IMR-90 (cell line): ENCODE data around the gene ROPN1B. TPM values are rescaled to one million over a fixed set of nuclear protein-coding genes. Genes with fewer than 3 reads are reported as not detected.

Source experiments
- ATAC-seq: fragments of 200-7000 bp; cut with Tn5 transposase; 2 replicates; pipeline ENCODE4 v1.9.1; 2020; ENCODE audit warnings: low read depth, mild to moderate bottlenecking, moderate library complexity
- BruUV-seq: library from RNA; stranded (reverse); fragments of 400-500 nt; replicated peaks from 2 replicates; lab custom pipeline; 2021; lab: Mats Ljungman, UMichigan
- CTCF ChIA-PET: fragments of 300-600 bp; formaldehyde crosslinking; extraction: SDS; loops from one replicate; lab custom pipeline; 2021; ENCODE audit warnings: antibody characterized with exemption; lab: Yijun Ruan, JAX
- POLR2A ChIA-PET: fragments of 300-600 bp; sonication (Branson Sonifier 250); formaldehyde crosslinking; loops from one replicate; lab custom pipeline; 2022; ENCODE audit warnings: antibody characterized with exemption; ENCODE audit not compliant: unreplicated experiment; lab: Charles Lee
- DNase-seq: peaks from one replicate; pipeline ENCODE4 v3.0.0; 2013
- H2AFZ ChIP-seq: replicated peaks from 2 replicates; pipeline ENCODE3; 2013; ENCODE audit warnings: low read length, mild to moderate bottlenecking; ENCODE audit not compliant: poor library complexity
- H2AK5ac ChIP-seq: 2 replicates; pipeline ENCODE4 v1.6.1; 2013; ENCODE audit warnings: low read depth, low read length, inconsistent platforms
- H2AK9ac ChIP-seq: replicated peaks from 2 replicates; pipeline ENCODE3; 2013; ENCODE audit warnings: mild to moderate bottlenecking, low read depth, low read length, moderate library complexity; ENCODE audit not compliant: poor library complexity
- H2BK120ac ChIP-seq: 2 replicates; pipeline ENCODE4 v1.6.1; 2013; ENCODE audit warnings: low read depth, low read length, inconsistent platforms
- H2BK15ac ChIP-seq: 3 replicates; pipeline ENCODE4 v1.6.1; 2013; ENCODE audit warnings: low read depth, low read length, inconsistent platforms
- H2BK20ac ChIP-seq: 2 replicates; pipeline ENCODE4 v1.6.1; 2013; ENCODE audit warnings: low read depth, mild to moderate bottlenecking, inconsistent platforms, low read length, moderate library complexity
- H2BK5ac ChIP-seq: 2 replicates; pipeline ENCODE4 v1.6.1; 2013; ENCODE audit warnings: mild to moderate bottlenecking, low read depth, low read length, inconsistent platforms; ENCODE audit not compliant: poor library complexity, severe bottlenecking
- H3K14ac ChIP-seq: replicated peaks from 2 replicates; pipeline ENCODE4 v1.6.1; 2013; ENCODE audit warnings: low read depth, low read length, inconsistent platforms
- H3K18ac ChIP-seq: 2 replicates; pipeline ENCODE4 v1.6.1; 2013; ENCODE audit warnings: low read depth, low read length, control low read depth
- H3K23ac ChIP-seq: 2 replicates; pipeline ENCODE4 v1.6.1; 2013; ENCODE audit warnings: low read depth, low read length, inconsistent platforms
- H3K27ac ChIP-seq: 2 replicates; pipeline ENCODE4 v1.5.1; 2013; ENCODE audit warnings: mild to moderate bottlenecking, control low read depth, low read length; ENCODE audit not compliant: insufficient read depth
- H3K27me3 ChIP-seq: 2 replicates; pipeline ENCODE4 v1.6.1; 2013; ENCODE audit warnings: low read length; ENCODE audit not compliant: control insufficient read depth, insufficient read depth
- H3K36me3 ChIP-seq: 2 replicates; pipeline ENCODE4 v1.6.1; 2013; ENCODE audit warnings: low read length, mixed read lengths; ENCODE audit not compliant: control insufficient read depth, insufficient read depth
- H3K4ac ChIP-seq: 2 replicates; pipeline ENCODE4 v1.6.1; 2013; ENCODE audit warnings: low read depth, low read length, inconsistent platforms
- H3K4me1 ChIP-seq: 2 replicates; pipeline ENCODE4 v1.6.1; 2013; ENCODE audit warnings: low read length, mixed read lengths; ENCODE audit not compliant: control insufficient read depth, insufficient read depth
- H3K4me2 ChIP-seq: 2 replicates; pipeline ENCODE4 v1.6.1; 2013; ENCODE audit warnings: low read depth, mild to moderate bottlenecking, control low read depth, low read length, moderate library complexity
- H3K4me3 ChIP-seq: 2 replicates; pipeline ENCODE4 v1.5.1; 2013; ENCODE audit warnings: low read depth, mild to moderate bottlenecking, control low read depth, low read length, moderate library complexity; ENCODE audit not compliant: insufficient read depth
- H3K56ac ChIP-seq: 2 replicates; pipeline ENCODE4 v1.6.1; 2013; ENCODE audit warnings: low read length, inconsistent platforms; ENCODE audit not compliant: insufficient read depth; ENCODE audit errors: extremely low read depth
- H3K79me1 ChIP-seq, 2 experiments: 2 replicates each; pipeline ENCODE4 v1.6.1; 2013; ENCODE audit warnings: low read length in 2 of 2, inconsistent platforms in 1 of 2, low read depth in 1 of 2
- H3K9ac ChIP-seq: 2 replicates; pipeline ENCODE4 v1.6.1; 2013; ENCODE audit warnings: low read depth, low read length, control low read depth
- H3K9me1 ChIP-seq: 2 replicates; pipeline ENCODE4 v1.6.1; 2013; ENCODE audit warnings: low read length, inconsistent platforms; ENCODE audit not compliant: insufficient read depth
- H3K9me3 ChIP-seq: 2 replicates; pipeline ENCODE4 v1.6.1; 2013; ENCODE audit warnings: low read length; ENCODE audit not compliant: control insufficient read depth, insufficient read depth
- H4K20me1 ChIP-seq: 2 replicates; pipeline ENCODE4 v1.6.1; 2013; ENCODE audit warnings: low read length, inconsistent platforms; ENCODE audit not compliant: insufficient read depth
- H4K5ac ChIP-seq: 2 replicates; pipeline ENCODE4 v1.6.1; 2013; ENCODE audit warnings: mild to moderate bottlenecking, low read depth, low read length, control low read depth
- H4K8ac ChIP-seq, 2 experiments: 2 replicates each; pipeline ENCODE4 v1.6.1; 2013; ENCODE audit warnings: low read depth in 2 of 2, low read length in 2 of 2, control low read depth in 1 of 2, inconsistent platforms in 1 of 2
- H4K91ac ChIP-seq: 2 replicates; pipeline ENCODE4 v1.6.1; 2013; ENCODE audit warnings: low read depth, low read length, inconsistent platforms; ENCODE audit not compliant: insufficient read depth
- BHLHE40 ChIP-seq: fragments of 150-350 bp; IDR thresholded peaks from 2 replicates; pipeline ENCODE4 v1.6.1; 2016; ENCODE audit warnings: mild to moderate bottlenecking, low read depth, low read length
- CEBPB ChIP-seq: IDR thresholded peaks from 2 replicates; pipeline ENCODE4 v1.6.1; 2012; ENCODE audit warnings: low read depth, low read length, improper control_type of control experiment
- CHD1 ChIP-seq: IDR thresholded peaks from 2 replicates; pipeline ENCODE4 v1.6.1; 2012; ENCODE audit warnings: low read depth, low read length, improper control_type of control experiment
- FOS ChIP-seq: fragments of 150-350 bp; IDR thresholded peaks from 2 replicates; pipeline ENCODE4 v1.6.1; 2016; ENCODE audit warnings: low read depth, low read length
- MAFK ChIP-seq: IDR thresholded peaks from 2 replicates; pipeline ENCODE4 v1.6.1; 2012; ENCODE audit warnings: low read depth, low read length, improper control_type of control experiment
- MAZ ChIP-seq: IDR thresholded peaks from 2 replicates; pipeline ENCODE4 v1.6.1; 2012; ENCODE audit warnings: low read depth, mild to moderate bottlenecking, low read length, improper control_type of control experiment, moderate library complexity, borderline replicate concordance
- NFE2L2 ChIP-seq: fragments of 150-350 bp; IDR thresholded peaks from 2 replicates; pipeline ENCODE4 v1.6.1; 2016; ENCODE audit warnings: low read depth, mild to moderate bottlenecking, low read length
- POLR2A ChIP-seq: IDR thresholded peaks from 2 replicates; pipeline ENCODE4 v1.6.1; 2012; ENCODE audit warnings: mild to moderate bottlenecking, low read depth, low read length
- RCOR1 ChIP-seq: IDR thresholded peaks from 2 replicates; pipeline ENCODE4 v1.6.1; 2012; ENCODE audit warnings: mild to moderate bottlenecking, low read length, improper control_type of control experiment; ENCODE audit not compliant: insufficient replicate concordance
- RFX5 ChIP-seq: IDR thresholded peaks from 2 replicates; pipeline ENCODE4 v1.8.0; 2012; ENCODE audit warnings: low read depth, mild to moderate bottlenecking, low read length, moderate library complexity
- SMC3 ChIP-seq: fragments of 150-350 bp; IDR thresholded peaks from 2 replicates; pipeline ENCODE4 v1.6.1; 2016; ENCODE audit warnings: low read depth, mild to moderate bottlenecking, antibody characterized with exemption, low read length, moderate library complexity
- WGBS, 2 experiments: methylation state at CpG; one replicate each; pipeline versions ENCODE4 v1.1.5 to v1.1.7; 2013; ENCODE audit warnings: missing lambda C conversion rate in 2 of 2; ENCODE audit not compliant: insufficient read length in 1 of 2; ENCODE audit errors: extremely low coverage in 2 of 2; 5-methylcytosine and 5-hydroxymethylcytosine counted together
- dilution Hi-C: fragments of 300-500 bp; cut with HindIII; formaldehyde crosslinking; loops from one replicate; pipeline ENCODE4 v1.14.3; 2018; ENCODE audit warnings: low sequenced_read_pairs; ENCODE audit not compliant: unreplicated experiment
- in situ Hi-C: fragments of 300-500 bp; cut with MboI; formaldehyde crosslinking; loops from 3 replicates; pipeline ENCODE4 v1.14.3; 2019; ENCODE audit warnings: low sequenced_read_pairs, inconsistent platforms, mixed read lengths
- intact Hi-C: fragments of 100-400 bp; cut with micrococcal nuclease; formaldehyde crosslinking; loops from 2 replicates; pipeline ENCODE4 v1.10.0; 2022
- polyA plus RNA-seq, 3 experiments: library from polyadenylated mRNA; depleted of rRNA; stranded (reverse); fragments of >200 nt; gene quantifications; 2 replicates each; pipeline ENCODE4 v1.2.3, GENCODE V29; 2012; ENCODE audit warnings: low replicate concordance in 1 of 3
- total RNA-seq: library from RNA; depleted of rRNA; stranded (reverse); fragments of >200 nt; gene quantifications from 2 replicates; pipeline ENCODE4 v1.2.3, GENCODE V29; 2012
- TF ChIP-seq, protein P1 (sequence below): fragments of 150-350 bp; IDR thresholded peaks from 2 replicates; pipeline ENCODE4 v1.6.1; 2016; ENCODE audit warnings: low read depth, mild to moderate bottlenecking, low read length, moderate library complexity, borderline replicate concordance

The ROPN1B gene
- total and polyA plus RNA-seq, 2 of the 4 experiments (the other 2 are of a cell fraction): not detected

DNA sequence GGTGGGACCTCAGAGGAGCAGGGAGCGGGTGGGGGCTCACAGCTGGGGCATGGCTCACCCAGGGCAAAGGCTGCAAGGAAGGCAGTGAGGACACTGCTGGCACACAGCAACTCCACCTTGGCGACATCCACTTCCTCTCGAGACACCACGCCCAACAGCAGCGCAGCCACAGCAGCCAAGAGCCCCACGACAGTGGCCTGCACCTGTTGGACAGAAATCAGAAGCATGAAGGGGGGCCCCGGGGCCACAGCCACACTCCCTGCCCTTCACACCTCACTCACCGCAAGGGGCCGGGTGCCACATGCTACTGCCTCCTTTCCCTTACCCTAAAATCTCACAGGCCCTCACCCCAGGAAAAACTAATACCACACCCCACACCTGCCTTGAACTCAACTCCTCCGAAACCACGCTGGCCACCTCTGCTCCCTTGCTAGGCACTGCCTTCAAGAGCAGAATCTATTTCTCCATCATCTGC, 57.3 kb downstream of the ROPN1B start:
- Histone ChIP-seq H3K27ac (no peak overlapping the region), H2BK5ac (no peak overlapping the region), H4K5ac (no peak overlapping the region), H2AK5ac (no peak overlapping the region), H2AK9ac (no peak overlapping the region), H2BK15ac (no peak overlapping the region), H3K79me1 (no peaks in the 10 kb centered on the region), H3K56ac (no peak overlapping the region), H3K9ac (no peak overlapping the region), H3K4me1 (no peaks in the 10 kb centered on the region), H2BK20ac (no peak overlapping the region), H3K27me3 (no peaks in the 10 kb centered on the region), H3K23ac (no peak overlapping the region), H3K18ac (no peak overlapping the region), H4K91ac (no peak overlapping the region), H3K14ac (no peak overlapping the region), H3K4ac (no peak overlapping the region), H3K9me1 (no peaks in the 10 kb centered on the region), H4K8ac (no peak overlapping the region), H3K36me3 (no peaks in the 10 kb centered on the region; the same call in 1 of the 2 replicates), H3K4me2 (no peak overlapping the region), H2AFZ (no peak overlapping the region), H2BK120ac (no peak overlapping the region), H3K9me3 (peaks cover 7% of the 10 kb centered on the region), H4K20me1 (no peaks in the 10 kb centered on the region), H3K4me3 (no peak overlapping the region)
- dilution Hi-C loops (no loop called here), in situ Hi-C loops (no loop called here), intact Hi-C loops (no loop called here)
- no TSS peak for BruUV-seq
- TF ChIP-seq BHLHE40: no peak
- TF ChIP-seq CHD1: no peak
- TF ChIP-seq SMC3: no peak
- TF ChIP-seq NFE2L2: no peak
- TF ChIP-seq RFX5: no peak
- TF ChIP-seq MAFK: no peak
- no peak for TF ChIP-seq POLR2A
- no peak for TF ChIP-seq MAZ
- no peak for TF ChIP-seq CEBPB
- TF ChIP-seq, protein P1, sequence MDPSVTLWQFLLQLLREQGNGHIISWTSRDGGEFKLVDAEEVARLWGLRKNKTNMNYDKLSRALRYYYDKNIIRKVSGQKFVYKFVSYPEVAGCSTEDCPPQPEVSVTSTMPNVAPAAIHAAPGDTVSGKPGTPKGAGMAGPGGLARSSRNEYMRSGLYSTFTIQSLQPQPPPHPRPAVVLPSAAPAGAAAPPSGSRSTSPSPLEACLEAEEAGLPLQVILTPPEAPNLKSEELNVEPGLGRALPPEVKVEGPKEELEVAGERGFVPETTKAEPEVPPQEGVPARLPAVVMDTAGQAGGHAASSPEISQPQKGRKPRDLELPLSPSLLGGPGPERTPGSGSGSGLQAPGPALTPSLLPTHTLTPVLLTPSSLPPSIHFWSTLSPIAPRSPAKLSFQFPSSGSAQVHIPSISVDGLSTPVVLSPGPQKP: no peak
- no peak for TF ChIP-seq FOS
- no peak for TF ChIP-seq RCOR1
- ATAC-seq (no peak), DNase-seq (no peak)
- WGBS, 2 experiments: 100% methylated on average over 4 of the region's 11 CpGs; no CpG with 5 or more reads in 1 of the 2 experiments
- CTCF ChIA-PET: no interaction called here
- POLR2A ChIA-PET: no interaction called here
